Stimulated activated CD4-positive, alpha-beta T cell treated with anti-CD3 and anti-CD28 coated beads, Interleukin-2, amount 100 ng/mL, for 24 hours (primary cell): ENCODE data around the gene BTG3.

ENCODE experiments used
- DNase-seq, 2 donors: peaks; one replicate each; pipeline ENCODE4 v3.0.0-alpha.2; 2020

The BTG3 gene

DNA sequence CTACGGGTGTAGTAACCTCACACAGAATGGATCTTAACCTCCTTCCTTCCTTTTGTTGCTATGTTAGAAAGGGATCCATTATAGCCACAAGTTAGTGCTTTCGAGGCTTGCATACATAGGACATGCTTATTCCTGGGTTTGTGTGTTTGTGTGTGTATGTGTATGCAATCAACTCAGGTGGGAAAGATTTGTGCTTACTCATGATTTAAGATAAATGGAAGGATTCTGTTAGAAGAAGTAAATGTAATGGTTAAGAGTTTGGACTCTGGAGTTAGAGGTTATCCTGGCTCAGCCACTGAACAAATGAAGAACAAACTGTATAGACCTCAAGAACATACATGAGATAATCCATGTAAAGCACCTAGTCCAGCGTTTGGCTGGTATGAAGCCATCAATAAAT, 28.8 kb downstream of the BTG3 start:
- DNase-seq, result no peak

DNA sequence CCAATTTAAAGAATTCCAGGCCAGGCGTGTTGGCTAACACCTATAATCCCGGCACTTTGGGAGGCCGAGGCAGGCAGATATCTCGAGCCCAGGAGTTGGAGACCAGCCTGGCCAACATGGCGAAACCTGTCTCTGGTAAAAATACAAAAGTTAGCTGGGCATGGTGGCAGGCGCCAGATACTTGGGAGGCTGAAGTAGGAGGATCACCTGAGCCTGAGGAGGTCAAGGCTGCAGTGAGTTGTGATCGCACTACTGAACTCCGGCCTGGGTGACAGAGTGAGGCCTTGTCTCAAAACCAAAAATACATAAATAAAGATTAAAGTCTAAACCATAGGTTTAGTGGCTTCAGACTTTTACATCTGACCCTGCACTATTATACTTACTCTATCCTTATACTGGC, 32.4 kb downstream of the BTG3 start:
- DNase-seq, result no peak

DNA sequence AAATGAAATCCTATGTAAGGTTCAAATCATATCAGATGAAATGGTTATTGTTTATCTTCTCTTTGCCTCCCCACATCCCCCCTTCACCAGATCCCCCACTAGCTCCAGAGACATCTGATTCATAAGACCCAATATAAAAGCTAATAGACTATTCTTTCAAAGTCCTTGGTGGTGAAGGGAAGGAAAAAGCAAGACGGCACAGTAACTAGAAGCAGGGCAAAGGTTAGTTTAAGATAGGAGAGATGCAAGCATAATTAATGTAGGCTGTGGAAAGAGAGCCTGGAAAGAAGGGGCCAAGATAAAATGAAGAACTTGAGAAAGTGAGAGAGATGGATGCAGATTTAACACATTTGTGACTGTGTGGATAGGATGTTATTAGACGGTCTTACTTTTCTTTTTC, 33.8 kb downstream of the BTG3 start:
- DNase-seq, result no peak

DNA sequence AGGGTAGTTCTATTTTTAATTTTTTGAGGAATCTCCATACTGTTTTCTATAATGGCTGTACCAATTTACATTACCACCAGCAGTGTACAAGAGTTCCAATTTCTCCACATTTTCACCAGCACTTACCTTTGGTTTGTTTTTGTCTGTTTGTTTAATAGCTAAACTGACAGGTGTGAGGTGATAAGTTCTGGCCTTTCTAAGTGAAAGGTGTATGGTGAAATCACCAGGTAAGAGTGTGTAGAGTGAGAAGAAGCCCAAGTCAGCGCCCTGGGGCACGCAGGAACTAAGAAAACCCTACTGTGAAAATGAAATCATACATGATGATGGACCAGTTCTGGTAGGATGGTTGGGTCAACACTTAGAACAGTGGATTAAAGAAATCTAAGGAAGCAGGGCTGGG, 34.5 kb downstream of the BTG3 start:
- DNase-seq, result no peak

DNA sequence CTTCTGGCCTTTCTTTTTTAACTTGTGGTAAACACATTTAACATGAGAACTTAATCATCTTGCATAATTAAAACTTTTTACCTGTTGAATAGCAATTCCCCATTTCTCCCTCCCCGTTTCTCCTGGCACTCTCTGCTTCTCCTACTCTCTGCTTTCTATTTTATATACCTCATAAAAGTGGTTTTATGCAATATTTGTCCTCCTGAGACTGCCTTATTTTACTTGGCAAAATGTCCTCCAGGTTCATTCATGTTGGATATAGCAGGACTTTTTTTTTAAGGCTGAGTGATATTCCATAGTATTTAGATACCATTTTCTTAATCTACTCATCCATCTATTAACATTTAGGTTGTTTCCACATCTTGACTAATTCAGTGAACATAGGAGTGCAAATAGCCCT, 35.0 kb downstream of the BTG3 start:
- no peak for DNase-seq

DNA sequence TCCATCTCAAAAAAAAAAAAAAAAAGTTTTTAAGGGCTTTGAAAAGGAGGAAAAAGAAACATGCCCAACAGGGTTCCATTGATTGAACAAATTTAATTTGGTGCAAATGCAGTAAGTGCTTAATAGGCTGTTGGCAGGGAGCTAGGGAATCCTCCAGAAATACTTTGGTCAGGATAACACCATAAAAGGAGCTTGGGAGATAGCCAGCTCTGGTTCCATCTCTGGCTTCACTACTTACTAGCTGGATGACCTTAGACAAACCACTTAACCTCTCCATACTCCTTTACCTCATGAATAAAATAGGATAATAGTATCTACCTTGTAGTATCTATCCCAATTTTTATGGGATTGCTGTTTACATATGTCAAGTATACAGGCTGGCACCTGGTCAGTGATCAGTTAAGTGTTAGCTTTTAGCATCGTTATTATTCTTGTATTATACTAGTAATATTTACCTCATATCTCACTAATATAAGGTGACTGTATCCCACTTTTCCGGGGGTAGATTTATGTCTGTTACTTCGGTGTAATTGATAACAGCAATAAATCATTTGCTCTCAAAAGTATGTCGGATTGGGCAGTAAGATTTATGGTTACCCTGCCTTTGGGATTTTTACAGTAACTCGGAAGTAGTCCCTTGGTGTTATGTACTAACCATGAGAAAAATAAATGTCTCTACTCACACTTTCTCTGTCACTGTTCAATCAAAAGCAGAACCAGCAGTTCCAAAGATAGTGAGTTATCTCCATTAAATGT, 36.4 kb downstream of the BTG3 start:
- no peak for DNase-seq

DNA sequence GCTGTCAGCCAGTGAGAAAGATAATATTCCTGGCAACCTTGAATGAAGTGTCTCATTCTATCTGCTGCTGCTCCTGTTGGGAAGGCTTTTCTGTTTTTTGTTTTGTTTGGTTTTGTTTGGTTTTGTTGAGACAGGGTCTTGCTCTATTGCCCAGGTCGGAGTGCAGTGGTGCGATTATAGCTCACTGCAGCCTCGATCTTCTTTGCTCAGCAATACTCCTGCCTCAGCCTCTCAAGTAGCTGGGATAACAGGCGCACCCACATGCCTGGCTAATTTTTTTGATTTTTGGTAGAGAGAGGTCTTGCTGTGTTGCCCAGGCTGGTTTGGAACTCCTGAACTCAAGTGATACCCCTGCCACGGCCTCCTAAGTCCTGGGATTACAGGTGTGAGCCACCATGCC, 37.6 kb downstream of the BTG3 start:
- no peak for DNase-seq

DNA sequence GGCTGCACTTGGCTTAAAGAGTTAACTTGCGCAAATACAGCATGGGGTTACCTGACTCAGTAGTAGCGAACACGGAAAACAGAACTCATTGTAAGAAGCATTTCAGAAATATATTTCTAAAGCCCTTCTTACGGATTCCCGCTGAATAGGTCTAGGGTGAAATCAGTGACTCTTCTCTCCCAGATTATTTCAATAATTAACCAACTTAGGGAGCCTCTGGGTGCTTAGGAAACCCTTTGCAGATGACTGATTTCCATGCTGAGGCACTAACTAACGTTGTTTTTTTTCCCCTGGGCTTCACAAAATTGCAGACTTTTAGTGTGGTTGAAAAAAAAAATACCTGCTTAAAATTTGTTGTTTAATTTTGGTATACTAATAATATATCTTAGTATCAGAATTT, 40.3 kb downstream of the BTG3 start:
- no peak for DNase-seq

DNA sequence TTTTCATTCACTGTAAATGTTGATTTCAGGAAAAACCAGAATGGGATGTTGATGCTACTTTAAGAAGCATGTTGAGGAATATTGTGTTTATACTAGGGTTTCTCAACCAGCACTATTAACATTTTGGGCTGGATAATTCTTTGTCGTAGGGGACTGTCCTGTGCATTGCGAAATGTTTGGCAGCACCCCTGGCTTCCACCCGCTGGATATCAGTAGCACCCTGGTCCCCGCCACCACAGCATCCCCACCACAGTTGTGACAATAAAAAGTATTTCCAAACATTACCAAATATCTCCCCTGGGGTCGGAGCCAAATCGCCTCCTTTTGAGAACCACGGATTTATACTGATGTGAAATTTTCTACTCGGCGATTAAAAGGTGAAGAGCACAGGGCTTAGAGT, 41.9 kb downstream of the BTG3 start:
- DNase-seq, result no peak

DNA sequence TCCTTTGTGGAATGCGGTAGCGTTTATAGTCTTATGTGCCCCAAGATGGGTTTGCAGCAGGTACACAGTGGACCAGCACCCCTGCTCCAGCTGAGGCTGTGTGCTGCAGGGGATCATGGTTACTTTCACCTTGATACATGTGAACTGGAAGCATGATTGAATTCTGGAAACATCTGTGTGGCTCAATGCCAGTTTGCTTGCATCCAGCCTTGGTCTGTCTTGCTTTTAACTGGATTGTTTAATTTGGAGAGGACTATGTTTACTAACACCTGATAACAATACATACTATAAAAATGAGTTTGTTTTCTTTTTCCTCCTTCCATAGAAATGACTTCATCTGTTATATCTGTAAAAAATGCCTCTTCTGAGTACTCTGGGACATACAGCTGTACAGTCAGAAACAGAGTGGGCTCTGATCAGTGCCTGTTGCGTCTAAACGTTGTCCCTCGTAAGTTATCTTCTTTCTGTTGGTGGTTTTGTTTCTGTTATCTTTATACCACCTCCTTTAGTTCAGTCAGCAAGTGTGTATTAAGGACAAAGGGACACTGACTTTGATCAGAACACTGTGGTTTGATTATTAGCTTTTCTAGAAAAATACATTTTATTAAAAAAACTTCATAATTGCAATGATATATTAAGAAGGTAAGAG, 52.2 kb downstream of the BTG3 start:
- DNase-seq, result no peak

DNA sequence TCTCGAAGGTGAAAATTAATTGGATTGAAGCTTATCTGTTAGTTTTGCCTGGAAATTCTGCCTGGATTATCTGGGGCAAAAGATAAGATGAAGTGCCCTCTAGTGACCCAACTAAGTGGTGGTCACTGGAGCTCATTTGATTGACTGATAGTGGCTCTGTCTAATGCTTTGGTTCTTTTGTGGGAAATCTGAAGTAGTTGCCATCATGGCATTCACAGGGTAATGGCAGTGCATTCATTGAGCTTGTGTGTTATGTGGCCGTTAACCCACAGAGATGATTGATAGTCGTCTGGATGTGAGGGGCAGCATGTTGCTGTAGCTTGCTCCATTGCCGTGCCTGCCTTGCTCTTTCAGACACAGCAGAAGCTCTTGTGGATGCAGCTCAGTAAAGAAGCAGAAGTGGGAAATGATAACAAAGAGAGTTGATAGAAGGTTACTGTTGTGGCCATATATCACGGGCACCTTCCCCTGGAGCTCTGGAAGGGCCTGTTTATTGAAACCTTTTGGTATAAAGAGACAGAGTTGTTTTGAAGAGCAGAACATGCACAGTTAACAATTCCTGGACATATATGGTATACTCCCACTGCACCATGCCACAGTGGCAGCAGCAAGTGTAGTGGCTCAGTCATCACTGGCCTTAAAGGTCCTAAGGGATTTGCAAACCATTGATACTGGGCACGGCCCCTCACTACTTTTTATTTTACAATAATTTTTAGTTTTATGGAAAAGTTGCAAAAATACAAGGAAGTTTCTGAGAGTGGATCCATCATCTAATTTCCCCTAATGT, 57.8 kb downstream of the BTG3 start:
- no peak for DNase-seq

DNA sequence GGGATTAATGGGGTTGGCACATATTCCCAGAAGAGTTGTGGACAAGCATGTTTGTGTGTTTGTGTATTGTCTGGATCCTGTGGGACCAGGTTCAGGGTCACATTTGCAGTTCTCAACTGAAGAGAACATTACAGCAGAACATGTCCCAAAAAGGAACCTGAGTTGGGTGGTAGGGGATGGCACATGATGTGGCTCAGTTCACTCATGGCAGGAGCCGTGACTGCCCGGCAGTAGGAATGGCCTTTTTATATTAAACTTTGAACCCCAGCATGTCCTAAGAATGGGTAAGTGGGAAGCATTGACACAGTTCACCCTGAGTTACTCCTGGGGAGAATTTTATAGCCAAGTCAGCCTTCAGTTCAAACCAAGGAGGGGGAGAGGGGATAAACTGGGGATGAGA, 58.6 kb downstream of the BTG3 start:
- DNase-seq, result no peak

DNA sequence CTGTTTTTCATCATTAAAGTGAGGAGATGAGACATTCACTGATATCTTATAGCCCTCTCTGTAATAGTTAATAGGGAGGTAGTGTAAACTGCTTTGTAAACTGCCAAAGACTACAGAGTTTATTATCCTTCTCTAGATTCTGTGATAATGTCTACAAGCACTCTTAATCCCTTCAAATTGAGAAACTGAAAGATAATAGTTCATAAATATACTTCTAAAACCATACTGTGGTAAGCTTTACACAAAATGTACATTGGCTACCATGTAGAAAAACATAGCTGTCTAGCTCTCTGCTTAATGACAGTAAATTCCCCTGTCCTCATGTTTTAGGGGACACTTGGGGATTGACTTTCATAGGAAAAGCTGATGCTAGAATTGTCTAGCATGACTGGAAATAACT, 60.3 kb downstream of the BTG3 start:
- no peak for DNase-seq

DNA sequence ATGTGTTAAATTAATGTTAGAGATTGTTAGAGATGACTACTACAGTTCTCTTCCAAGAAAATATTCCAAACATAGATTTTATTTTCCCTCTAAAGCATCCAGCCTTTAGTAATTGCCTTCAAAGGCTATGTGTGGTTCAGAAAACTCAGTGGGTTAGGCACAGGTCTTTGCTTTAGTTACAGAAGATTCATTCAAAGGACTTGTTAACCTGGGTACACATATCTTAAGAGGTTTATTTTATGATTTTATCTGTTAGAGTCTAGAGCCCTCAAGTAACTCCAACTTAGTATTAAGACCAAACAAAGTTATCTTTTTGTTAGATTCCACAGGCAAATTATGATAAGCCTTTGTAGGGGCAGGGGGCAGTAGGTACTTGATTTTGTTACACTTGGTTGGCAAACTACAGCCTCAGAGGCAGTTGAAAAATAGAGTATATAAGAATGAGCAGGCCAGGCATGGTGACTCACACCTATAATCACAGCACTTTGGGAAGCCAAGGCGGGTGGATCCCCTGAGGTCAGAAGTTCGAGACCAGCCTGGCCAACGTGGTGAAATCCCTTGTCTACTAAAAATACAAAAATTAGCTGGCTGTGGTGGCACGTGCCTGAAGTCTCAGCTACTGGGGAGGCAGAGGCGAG, 61.9 kb downstream of the BTG3 start:
- no peak for DNase-seq

DNA sequence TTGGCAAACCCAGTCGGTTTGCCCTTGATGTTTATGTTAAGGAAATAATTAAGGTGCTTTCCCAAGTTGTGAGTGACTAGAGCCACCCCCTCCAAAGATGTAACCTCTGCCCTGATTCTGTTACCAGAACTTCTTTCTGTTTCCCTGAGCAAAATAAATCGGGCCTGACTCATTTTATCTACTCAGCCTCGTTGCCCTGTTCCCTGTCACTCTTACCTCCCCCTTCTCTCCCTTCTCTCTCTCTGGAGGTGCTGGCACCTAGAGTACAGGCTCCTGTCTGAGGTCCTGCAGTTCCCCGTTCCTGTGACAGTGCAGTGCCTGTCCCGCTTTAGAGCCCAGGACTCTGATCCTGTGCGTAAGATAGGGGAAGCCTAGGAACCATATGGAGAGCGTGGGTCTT, 64.4 kb downstream of the BTG3 start:
- no peak for DNase-seq

DNA sequence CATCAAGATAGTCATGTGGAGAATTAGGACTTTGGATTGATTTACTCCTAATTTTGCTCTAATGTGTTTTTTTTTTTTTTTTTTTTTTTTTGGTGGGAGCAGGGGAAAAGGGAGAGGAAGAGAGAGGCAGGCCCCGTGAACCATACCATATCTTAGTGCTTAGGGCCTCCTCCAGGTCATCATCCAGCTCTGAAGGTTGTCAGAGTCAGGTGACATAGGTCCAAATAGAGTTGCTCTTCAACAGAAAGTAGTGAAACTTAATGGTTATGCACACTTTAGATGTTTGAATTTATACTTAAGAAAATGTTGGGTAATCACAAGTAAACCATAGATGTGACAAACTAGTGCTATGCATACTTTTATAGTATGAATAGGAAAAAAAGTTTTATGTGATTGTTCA, 67.7 kb downstream of the BTG3 start:
- DNase-seq, result no peak
